HG02678 (cell line): ENCODE results near the gene WDFY2.

ENCODE experiments used
- ATAC-seq: cut with Tn5 transposase; IDR thresholded peaks from one replicate; pipeline ENCODE4 v1.9.1; 2021; ENCODE audit warnings: mild to moderate bottlenecking, moderate library complexity; ENCODE audit not compliant: unreplicated experiment

Gene WDFY2

GRCh38 chr13:51731759-51732158, 147.5 kb downstream of the WDFY2 start:
- ATAC-seq = no peak

GRCh38 chr13:51733374-51734298, 149.4 kb downstream of the WDFY2 start:
- ATAC-seq = no peak

- no peak for ATAC-seq
Measured at GRCh38 chr13:51734786-51735185, 150.5 kb downstream of the WDFY2 start.

- ATAC-seq = no peak
Measured at GRCh38 chr13:51737609-51738008, 153.3 kb downstream of the WDFY2 start.

- no peak for ATAC-seq
Measured at GRCh38 chr13:51738226-51738905, 154.1 kb downstream of the WDFY2 start.

GRCh38 chr13:51739027-51739764, 154.9 kb downstream of the WDFY2 start:
- no peak for ATAC-seq

- ATAC-seq = no peak
Measured at GRCh38 chr13:51740698-51741097, 156.4 kb downstream of the WDFY2 start.

- no peak for ATAC-seq
Measured at GRCh38 chr13:51742031-51742430, 157.8 kb downstream of the WDFY2 start.

- no peak for ATAC-seq
Measured at GRCh38 chr13:51742611-51743010, 158.3 kb downstream of the WDFY2 start.

- no peak for ATAC-seq
Measured at GRCh38 chr13:51745243-51745642, 161.0 kb downstream of the WDFY2 start.

GRCh38 chr13:51746802-51747201, 162.5 kb downstream of the WDFY2 start:
- no peak for ATAC-seq

- ATAC-seq = no peak
Measured at GRCh38 chr13:51747438-51748434, 163.5 kb downstream of the WDFY2 start.

GRCh38 chr13:51756651-51757050, 172.4 kb downstream of the WDFY2 start:
- ATAC-seq = no peak

- no peak for ATAC-seq
Measured at GRCh38 chr13:51758691-51759090, 174.4 kb downstream of the WDFY2 start.

- no peak for ATAC-seq
Measured at GRCh38 chr13:51759240-51759639, 175.0 kb downstream of the WDFY2 start.

GRCh38 chr13:51760592-51760991, 176.3 kb downstream of the WDFY2 start:
- ATAC-seq = no peak

- no peak for ATAC-seq
Measured at GRCh38 chr13:51761643-51762350, 177.5 kb downstream of the WDFY2 start.

GRCh38 chr13:51763486-51763885, 179.2 kb downstream of the WDFY2 start:
- no peak for ATAC-seq
